GM11168 (cell line): ENCODE data around the gene C15orf62.

ENCODE experiments used
- in situ Hi-C: fragments of 300-500 bp; cut with MboI; formaldehyde crosslinking; loops from one replicate; pipeline ENCODE4 v1.12.0; 2022; ENCODE audit warnings: low sequenced_read_pairs; ENCODE audit not compliant: unreplicated experiment

C15orf62 gene

DNA sequence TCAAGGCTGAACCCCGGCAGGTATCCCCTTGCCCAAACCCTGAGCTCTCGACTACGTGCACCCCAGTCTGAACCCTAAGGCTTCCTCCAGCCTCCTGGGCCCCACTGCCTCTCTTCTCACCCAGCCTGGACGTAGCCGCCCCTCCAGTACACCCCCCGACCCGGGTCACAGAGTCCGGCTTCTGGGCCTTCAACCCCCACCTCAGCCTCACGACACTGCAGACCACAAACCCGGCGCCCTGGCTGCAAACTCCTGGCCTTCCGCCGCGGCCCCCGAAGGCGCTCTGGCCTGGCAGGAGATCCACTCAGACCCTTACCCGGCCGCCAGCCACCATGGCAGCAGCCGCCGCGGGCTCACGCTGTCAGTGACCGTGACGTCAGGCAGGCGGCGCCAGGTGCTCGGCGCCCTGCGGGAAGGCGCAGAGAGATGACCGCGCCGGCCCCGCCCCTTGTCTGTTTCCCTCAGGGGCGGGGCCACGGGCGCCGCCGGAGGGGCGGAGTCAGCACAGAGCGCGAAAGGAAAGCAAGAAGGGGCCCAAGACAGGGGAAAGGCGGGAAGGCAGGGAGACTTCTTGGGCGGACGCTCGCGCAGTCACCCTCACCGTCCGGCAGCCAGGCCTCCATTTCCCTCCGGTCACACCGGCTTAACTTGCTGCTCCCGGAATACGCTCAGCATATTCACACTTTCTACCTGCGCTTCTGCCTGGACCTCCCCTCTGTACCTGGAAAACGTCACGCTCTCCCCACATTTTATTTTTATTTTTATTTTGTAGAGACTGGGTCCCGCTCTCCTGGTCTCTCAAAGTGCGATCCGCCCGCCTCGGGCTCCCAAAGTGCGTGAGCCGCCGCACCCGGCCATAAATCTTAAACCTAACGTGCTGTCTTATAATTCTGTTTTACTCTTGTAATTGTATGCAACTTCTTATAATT lies 14.6 kb upstream of the C15orf62 start, which contains the start of gene RMDN3:
RMDN3 (minus strand) TSS at position 372 of the 929 bp plus-strand sequence. CDS start 471 bp downstream, outside the sequence.
- in situ Hi-C loops, result loop anchor here (25.0 kb wide), 1 partner anchor 418 kb away; the partner anchor contains the start of gene CCDC9B

DNA sequence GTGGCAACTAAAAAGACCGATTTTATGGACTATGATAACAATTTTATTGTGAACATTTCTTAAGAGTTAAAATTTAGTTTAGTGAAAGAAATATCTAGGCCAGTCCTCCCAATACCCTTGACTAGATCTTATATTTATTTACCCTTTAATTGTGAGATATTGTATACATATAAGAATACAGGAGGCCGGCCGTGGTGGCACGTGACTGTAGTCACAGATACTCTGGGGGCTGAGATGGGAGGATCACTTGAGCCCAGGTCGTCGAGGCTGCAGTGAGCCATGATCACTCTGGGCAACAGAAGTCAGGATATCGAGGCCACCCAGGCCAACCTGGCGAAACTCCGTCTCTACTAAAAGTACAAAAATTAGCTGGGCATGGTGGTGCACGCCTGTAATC lies 14.0 kb upstream of the C15orf62 start:
- in situ Hi-C loops, result loop anchor here (25.0 kb wide), 1 partner anchor 419 kb away; the partner anchor contains the start of gene CCDC9B

DNA sequence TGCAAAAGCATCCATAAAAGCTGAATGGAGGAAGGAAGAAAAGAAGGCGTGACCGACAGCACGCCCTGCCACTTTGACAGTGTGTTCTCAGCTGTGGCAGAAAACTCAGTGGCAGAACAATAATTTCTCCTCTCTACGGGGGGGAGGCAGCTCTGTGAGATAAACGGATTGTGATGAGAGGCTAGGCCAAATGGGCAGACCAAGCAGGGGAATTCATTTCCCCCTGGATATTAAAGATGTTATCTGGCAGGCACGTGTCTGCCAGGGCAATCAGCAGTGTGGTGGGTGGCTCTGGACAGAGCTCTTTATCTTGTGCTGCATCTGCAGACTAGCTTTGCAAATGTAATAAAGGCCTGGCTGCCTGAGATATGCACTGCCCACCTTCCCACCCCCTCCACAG lies 12.8 kb upstream of the C15orf62 start:
- in situ Hi-C loops, result loop anchor here (25.0 kb wide), 1 partner anchor 420 kb away; the partner anchor contains the start of gene CCDC9B

DNA sequence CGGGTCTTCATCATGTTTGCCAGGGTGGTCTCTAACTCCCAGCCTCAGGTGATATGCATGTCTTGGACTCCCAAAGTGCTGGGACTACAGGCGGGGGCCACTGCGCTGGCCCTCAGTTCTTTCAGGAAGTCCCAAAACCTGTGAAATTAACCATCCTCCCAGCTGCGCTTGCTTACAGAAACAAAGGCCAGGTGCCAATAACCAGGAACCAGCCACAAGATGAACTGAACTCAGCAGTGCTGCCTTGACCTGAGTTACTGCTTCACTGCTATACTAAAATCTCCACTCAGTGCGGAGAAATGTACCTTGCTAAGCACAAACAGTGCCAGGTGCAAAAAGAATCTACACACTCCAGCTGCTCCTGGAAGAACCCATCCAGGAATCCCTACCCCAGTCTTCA lies 9.8 kb upstream of the C15orf62 start:
- in situ Hi-C loops, result loop anchor here (25.0 kb wide), 1 partner anchor 423 kb away; the partner anchor contains the start of gene CCDC9B

DNA sequence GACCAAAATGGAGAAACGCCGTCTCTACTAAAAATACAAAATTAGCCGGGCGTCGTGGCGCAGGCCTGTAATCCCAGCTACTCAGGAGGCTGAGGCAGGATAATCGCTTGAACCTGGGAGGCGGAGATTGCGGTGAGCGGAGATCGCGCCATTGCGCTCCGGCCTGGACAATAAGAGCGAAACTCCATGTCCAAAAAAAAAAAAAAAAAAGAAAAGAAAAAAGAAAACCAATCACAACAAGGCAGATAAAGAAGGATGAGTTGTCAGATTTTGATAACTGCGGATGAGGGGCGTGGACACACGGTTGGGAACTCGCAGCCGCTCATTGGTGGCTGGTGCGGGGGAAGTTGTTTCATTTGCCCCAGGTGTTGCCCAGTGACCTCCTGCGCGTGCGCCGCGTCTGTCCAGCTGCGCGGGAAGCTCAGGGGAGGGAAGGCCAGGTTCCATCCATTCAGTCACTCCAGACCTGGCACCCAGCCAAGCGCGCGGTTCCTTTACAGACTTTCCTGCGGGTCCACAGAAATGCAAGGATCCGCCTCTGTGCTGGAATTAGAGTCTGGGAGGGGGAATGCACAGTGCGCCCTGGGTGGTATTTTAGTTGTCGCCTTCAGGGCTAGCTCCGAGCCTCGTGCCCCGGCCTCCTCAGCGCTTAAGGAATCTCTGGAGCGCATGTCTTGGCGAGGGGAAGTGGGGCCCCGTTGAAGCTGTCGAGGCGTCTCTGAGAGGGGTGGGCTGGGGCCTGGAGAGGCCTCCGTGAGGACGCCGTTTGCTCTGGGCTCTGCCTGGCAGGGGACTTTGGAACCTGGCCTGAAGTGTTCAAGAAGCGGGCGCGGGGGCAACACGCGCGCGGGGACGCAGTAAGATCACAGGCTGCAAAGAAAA lies 6.6 kb upstream of the C15orf62 start:
- in situ Hi-C loops, result loop anchor here (25.0 kb wide), 1 partner anchor 426 kb away; the partner anchor contains the start of gene CCDC9B

DNA sequence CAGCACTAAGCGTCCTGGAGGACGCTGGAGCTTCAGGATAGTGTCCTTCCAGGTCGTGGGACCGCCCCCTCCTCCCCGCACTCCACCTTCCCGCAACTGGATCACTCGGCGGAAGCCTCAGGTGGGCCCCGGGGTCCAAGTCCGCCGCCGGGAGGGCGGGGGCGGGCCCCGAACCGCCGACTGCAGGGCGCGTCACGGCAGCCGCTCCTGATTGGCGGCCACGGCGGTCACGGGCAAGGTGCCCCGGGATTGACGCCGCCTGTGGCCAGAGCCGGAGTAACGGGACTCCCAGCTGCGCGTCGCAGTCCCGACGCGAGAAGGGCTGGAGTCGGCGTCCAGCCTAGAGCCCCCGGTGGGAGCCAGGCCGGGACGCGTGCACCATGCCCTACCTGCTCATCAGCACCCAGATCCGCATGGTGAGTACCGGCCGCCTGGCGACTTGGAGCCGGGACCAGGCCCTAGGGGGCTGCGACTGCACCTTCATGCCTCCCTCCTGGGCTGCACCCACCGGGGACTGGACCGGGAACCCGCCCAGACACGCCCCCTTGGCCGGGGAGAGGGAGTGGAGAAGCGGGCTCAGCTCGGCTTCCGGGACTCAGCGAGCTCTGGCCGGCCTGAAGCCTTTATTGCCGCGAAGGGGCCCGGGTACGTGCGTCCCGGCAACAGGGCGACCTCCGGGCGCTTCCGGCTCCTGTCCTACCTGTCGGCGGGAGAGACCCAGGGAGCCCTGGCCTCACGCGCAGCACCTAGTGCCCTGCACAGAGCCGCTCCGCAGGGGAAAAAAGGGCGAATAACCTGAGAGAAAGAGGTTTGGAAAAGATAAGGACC lies 5.8 kb upstream of the C15orf62 start, which contains the start of gene GCHFR:
GCHFR (plus strand) TSS at position 268 of the 828 bp plus-strand sequence; CDS start at position 381, 113 bp downstream.
- in situ Hi-C loops, result loop anchor here (25.0 kb wide), 1 partner anchor 427 kb away; the partner anchor contains the start of gene CCDC9B

DNA sequence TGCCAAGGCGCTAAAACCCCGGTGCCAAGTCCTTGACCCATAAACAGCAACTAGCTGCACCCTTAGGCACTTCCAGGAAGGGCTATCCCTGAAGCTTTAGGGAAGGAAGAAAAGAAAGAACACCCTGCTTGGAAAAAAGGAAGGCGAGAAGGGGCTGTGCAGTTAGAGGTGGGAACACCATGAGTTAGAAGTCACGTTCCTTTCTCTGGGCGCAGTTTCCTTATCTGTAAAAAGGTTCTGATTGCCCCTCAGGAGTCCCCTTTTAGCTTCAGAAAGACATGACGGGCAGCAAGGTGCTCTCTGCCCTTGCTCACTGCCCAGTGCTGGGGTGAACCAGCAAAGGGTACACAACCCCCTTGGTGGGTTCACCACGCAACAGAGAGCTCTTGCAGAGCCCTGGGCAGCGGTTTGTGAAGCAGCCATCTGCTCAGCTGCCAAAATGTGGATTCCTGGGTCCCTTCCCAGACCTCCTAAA lies 5.1 kb upstream of the C15orf62 start:
- in situ Hi-C loops, result loop anchor here (25.0 kb wide), 1 partner anchor 427 kb away; the partner anchor contains the start of gene CCDC9B

DNA sequence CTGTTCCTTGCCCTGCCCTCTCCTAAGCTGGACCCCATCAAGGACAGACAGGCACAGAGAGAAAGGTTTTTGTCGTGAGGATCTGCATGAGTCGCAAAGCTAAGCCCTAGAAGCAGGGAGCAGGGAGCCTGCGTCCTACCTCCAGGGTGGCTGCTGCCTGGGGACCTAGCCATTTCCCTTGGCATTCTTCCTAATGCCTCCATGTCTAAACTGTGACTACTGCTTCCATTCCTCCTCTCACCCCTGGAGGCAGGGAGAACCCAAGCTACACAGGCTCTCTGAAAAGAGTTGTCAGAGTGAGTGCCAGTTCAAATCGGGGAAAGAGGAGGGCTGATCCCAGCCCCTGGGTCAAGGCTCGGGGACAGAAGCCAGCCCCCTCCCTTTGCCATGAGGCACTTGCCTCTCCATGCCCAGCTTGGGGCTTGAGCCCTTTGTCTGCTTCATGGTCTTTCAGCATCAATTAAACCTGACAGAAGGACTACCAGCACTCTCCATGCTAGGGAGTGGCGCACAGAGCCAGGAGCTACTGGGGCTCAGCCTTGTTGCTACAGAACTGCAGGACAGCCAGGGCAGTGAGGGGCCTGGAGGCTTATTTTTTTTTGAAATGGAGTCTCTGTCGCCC lies 3.5 kb upstream of the C15orf62 start:
- in situ Hi-C loops, result loop anchor here (25.0 kb wide), 1 partner anchor 429 kb away; the partner anchor contains the start of gene CCDC9B

DNA sequence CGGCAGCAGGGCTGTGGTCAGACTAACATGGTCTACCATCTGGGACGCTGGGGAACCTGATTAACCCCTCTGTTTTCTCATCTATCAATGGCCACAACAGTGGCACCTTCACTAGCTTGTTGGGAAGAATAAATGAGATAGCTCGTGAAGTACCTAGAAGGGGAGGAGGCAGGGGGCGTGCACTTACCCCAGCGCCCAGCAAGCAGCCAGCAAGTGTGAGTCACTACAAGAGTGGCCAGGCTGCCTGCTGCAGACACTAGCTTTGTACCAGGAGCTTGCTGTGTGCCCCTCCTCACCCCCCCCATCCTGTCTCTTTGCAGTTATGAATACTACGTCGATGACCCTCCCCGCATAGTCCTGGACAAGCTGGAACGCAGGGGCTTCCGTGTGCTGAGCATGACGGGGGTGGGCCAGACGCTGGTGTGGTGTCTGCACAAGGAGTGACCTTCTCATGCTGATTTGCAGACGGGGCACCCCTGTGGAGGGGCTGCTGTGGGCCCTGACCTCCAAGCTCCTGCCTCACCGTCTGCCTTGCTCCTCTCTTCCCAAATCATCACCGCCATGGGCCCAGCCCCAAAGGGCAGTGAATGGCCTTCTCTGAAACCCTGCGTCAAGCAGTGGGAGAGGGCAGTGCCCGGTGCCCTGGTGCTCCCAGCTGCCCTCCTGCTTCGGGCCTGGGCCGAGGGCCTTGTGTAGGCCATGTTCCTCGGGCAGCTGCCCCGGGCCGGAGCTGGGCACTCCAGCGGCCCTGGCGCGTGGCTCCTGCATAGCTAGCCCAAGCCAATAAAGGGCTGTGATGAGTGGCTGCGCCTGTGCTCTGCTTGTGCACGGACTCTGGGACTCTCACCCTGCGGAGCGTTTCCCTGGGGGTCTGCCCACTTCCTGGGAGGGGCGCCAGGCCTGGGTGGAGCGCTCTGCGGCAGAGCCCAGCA lies 2.6 kb upstream of the C15orf62 start:
- in situ Hi-C loops, result loop anchor here (25.0 kb wide), 1 partner anchor 430 kb away; the partner anchor contains the start of gene CCDC9B

DNA sequence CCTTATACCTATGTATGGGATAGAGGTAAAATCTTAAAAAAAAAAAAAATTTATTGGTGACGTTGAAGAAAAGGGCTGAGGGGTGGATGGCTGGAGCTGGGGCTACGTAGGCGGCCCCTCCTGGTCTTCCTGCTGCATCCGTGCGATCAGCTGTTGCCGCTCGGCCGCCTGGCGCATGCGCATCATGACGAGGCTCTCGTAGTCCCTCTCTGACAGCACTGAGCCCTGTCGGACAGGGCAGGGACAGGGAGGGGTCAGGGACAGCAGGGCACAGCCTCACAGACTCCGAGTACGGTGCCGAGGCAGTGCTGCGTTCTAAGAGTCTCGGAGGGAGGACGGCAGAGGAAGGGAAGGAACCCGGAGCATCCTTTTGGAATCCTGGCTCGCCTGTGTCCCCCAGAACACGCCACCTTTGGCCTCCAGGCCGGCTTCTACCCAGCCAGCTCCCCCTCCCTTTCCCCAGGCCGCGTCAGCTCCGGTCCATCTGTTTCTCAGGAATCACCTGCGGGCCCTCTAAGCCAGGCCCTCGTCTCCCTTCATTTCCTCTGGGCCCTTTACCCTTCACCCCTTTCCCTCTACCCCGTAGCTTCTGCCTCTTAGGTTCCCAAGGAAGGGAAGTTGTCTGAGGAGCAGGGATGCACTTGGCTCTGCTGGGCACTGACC lies 1.8 kb upstream of the C15orf62 start:
- in situ Hi-C loops, result loop anchor here (25.0 kb wide), 1 partner anchor 431 kb away; the partner anchor contains the start of gene CCDC9B

DNA sequence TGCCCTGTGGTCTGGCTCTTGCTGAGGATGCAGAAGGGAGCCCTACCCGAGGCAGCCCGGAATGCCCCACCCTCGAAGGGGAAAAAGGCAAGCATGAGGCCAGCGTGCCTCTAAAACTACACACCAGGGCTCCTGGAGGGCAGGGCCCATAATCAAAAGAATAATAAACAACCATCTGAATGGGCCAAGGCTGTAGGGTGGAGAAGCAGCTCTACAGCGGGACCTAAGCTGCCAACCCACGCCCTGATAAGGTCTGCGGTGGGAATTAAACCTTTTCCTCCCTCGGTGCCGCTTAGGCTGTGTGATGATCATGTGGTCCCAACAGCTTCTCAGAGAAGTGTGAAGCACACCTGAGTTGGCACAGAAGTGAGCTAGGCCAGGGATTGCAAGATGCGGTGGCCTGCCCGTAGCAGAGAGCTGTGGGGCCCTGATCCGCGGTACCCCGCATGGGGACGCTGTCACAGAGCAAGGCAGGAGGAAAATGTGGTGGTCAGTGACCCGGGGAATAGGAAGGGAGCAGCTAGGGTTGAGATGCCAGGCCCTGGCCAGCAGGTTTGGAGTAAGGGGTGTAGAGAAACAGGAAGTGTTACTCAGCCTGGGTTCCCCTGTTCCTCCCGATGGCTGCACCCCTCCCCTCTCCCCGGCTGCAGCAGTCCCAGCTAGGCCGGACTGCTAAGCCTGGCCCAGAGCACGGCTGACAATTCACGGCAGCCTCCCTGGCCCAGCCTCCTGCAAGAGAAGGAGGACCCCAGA lies 1.1 kb upstream of the C15orf62 start:
- in situ Hi-C loops, result loop anchor here (25.0 kb wide), 1 partner anchor 431 kb away; the partner anchor contains the start of gene CCDC9B

DNA sequence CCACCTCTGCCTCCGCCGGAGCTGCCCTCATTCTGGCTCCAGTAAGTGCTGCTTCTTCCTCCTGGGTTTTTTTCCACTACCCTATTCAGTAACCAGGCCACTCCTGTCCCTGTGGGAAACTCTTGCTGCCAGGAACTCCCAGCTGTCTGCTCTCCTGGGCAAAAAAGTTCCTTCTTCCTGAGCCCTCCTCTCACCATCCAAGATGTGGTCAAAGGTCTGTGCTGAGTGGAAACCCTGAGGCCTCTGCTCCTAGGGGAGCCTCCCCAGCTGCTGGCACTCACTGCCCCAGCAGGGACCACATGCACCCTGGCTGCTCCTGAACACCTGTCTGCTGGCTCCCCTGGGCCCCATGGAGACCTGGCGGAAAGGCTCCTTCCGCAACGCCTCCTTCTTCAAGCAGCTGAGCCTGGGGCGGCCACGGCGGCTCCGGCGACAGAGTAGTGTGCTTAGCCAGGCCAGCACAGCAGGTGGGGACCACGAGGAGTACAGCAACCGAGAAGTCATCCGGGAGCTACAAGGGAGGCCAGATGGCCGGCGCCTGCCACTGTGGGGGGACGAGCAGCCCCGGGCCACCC lies 454 bp downstream of the C15orf62 start:
- in situ Hi-C loops, result loop anchor here (25.0 kb wide), 1 partner anchor 433 kb away; the partner anchor contains the start of gene CCDC9B

DNA sequence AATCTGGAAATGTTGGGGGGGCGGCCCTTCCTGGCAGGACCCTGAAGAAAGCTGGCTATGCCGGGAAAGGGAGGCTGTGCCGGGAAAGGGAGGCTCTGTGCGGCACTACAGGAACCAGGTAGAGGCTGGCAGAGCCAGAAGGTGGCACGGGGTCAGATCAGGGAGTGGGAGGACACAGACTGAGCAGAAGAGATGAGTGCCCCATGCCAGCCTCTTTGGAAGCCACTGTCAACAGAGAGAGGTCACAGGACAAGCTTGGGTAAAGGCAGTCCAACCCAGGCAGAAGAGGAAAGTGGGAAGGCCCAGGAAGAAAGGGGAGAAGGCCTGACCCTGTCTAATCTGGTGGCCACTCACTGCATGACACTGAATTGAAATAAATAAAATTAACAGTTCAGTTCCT lies 1.5 kb downstream of the C15orf62 start:
- in situ Hi-C loops, result loop anchor here (25.0 kb wide), 1 partner anchor 434 kb away; the partner anchor contains the start of gene CCDC9B

DNA sequence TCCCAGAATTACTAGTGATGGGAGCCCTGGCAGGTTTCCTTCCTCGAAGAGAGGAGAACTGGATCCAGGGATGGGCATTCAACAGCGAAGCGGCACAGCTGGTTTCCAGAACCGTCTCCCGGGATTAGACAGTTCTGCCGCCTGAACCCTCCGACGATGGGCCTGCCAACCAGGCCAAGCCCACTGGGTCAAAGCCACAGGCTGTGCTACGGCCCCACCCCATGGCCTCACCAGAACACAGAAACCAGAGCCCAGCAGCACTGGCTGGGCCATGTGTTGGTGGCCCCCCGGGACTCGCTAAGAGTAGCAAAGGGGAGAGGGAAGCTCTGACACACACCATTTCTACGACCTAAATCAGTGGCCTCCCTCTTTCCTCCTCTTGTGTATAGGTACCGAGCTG lies 2.2 kb downstream of the C15orf62 start:
- in situ Hi-C loops, result loop anchor here (25.0 kb wide), 1 partner anchor 435 kb away; the partner anchor contains the start of gene CCDC9B

DNA sequence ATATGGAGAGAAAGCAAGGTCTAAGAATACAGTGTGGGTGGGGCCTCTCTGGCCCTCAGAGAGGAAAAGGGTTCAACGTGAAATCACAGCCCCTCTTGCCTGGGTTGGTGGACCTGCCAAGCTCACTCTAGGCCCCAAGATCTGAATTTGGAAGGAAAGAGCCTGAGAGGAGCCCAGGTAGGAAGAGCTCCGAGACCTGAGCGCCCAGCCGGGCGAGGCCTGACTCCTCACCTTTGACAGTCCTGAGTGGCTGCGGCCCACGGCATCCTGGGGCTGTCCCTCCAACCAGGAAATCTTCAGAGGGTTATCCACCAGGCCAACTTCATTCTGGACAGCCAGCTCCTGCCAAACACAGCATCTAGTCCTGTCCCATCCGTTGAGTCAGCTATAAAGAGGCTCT lies 3.7 kb downstream of the C15orf62 start:
- in situ Hi-C loops, result loop anchor here (25.0 kb wide), 1 partner anchor 436 kb away; the partner anchor contains the start of gene CCDC9B
